AG08396 (cell line): ENCODE data around the gene DPP10.
"Not testable (repeated sequence)": the region's sequence is repeated elsewhere in the genome, so short reads cannot be mapped to it uniquely, and the experiment has no call there.

Source experiments
- DNase-seq: peaks from one replicate; pipeline ENCODE4 v3.0.0; 2012; ENCODE audit warnings: low spot score, mixed read lengths

Gene DPP10

DNA sequence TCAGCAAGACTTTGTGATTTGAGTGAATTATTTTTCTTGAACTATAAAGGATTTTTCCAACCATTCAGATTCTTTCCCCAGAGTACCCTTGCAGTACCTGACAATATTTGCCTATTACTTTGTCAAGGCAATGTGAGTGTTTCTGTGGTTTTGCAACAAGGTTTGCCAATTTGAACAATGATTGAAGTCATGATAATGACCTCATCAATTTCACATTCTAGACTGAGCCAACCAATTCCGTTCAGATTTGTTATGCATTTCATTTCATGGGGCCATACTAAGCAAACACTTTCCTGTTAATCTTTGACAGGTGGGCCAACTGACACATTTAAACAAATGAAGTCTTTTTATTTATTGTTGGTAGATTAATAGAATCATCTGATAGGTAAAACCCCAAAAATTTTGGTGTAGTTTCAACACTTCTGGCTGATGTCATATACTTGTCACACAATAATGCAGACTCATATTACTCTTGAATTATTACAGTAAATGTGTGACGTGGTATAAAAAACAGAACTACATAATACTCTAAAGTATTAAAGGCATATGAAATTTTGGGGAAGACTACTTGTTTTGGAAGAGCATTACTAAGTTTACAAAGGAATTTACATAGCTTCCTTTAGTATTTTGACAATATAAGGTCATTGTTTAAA lies 526.4 kb downstream of the DPP10 start:
- DNase-seq = no peak

DNA sequence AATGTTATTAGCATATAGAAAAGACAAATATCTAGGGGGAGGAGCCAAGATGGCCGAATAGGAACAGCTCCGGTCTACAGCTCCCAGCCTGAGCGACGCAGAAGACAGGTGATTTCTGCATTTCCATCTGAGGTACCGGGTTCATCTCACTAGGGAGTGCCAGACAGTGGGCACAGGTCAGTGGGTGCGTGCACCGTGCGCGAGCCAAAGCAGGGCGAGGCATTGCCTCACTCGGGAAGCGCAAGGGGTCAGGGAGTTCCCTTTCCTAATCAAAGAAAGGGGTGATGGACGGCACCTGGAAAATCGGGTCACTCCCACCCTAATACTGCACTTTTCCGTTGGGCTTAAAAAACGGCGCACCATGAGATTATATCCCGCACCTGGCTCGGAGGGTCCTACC lies 561.9 kb downstream of the DPP10 start:
- not testable (repeated sequence) for DNase-seq

DNA sequence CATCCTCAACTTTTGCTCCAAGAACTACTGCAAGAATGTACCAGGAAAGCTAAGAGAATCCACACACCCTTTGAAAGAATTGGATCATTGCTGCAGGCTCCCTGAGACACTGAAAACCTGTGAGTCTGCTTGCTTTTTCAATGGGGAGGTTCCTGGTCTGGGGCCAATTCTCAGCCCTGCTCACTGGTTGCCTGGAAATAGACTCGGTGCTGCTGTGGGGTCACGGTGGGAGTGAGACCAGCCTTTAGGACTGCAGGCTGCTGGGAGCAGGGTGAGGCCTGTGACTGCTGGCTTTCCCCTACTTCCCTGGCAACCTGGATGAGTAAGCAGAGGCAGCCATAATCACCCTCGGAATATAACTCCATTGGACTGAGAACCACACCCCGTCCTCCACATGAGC lies 569.3 kb downstream of the DPP10 start:
- no peak for DNase-seq

DNA sequence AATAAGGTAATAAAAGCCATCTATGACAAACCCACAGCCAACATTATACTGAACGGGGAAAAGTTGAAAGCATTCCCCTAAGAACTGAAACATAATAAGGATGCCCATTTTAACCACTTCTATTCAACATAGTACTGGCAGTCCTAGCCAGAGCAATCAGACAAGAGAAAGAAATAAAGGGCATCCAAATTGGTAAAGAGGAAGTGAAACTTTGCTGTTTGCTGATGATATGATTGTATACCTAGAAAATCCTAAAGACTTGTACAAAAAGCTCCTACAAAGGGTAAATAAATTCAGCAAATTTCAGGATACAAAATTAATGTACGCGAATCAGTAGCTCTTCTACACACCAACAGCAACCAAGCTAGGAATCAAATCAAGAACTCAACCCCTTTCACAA lies 579.6 kb downstream of the DPP10 start:
- DNase-seq = not testable (repeated sequence)

DNA sequence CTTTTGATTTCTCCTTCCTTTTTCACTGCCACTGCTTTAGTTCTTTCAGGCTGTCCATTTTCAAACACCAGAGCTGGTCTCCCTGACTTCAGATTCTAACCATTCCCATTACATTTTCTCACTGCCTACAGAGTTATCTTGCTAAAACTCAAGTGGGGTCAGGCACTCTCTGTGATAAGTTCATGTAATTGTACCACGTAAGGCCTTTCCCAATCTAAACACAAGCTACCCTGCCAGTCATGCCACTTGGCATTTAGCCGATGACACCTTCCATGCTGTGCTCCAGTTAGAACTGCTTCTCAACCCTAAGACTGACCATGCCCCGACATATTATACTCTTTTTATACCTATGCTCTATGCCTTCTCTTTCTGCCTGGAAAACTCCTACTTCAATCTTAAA lies 592.4 kb downstream of the DPP10 start:
- DNase-seq = no peak

DNA sequence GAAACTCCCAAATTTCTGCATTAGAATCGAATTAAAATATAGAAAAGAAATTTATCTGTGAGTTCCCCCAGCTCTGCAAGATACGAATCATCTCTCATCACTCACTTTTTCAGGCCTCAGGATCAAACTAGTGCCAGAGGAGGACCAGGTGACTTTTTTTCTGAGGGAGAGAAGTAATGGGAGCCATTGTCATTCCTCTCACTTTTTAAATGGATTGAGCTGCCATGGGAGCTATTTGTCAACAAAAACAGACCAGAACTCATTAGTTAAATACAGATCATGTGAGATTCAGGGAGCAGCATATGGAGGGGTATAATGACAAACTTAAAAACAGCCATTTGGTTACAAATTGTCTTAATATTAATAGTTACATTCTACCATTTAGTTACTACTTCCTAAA lies 594.4 kb downstream of the DPP10 start:
- no peak for DNase-seq

DNA sequence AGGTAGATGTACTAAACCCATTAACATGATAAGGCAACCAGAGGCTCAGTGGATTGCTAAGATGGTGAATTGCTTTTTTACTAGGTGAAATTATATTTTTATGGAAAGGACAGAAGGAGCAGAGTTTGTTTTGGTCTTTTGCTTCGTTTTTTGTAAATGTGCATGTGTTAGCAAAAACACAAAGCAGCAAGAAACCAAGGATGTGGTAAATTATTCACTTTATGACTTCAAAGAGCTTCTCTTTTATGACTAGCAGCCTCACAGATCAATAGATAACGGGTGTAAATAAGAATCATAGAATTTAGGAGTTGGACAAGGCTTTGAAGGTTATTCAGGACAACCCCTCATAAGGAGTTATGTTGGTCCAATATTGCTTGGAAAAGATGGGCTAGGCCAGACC lies 615.0 kb downstream of the DPP10 start:
- no peak for DNase-seq

DNA sequence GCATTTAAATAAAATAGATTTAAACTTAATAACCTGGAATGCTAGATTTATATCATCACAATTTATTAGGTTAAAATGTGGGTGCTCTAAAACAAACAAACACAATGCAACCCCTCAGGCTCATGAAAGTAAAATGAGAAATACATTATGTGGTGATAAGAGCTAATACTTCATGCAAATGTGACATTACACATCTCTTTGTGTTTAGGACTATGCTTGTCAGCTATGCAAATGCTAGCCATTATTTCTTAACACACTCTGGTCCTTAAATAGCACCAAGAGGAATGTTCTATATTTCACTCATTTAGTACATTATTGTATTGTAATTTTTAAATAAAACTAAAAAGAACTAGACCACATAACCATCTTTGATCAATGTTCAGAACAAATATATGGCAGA lies 627.6 kb downstream of the DPP10 start:
- DNase-seq = no peak

DNA sequence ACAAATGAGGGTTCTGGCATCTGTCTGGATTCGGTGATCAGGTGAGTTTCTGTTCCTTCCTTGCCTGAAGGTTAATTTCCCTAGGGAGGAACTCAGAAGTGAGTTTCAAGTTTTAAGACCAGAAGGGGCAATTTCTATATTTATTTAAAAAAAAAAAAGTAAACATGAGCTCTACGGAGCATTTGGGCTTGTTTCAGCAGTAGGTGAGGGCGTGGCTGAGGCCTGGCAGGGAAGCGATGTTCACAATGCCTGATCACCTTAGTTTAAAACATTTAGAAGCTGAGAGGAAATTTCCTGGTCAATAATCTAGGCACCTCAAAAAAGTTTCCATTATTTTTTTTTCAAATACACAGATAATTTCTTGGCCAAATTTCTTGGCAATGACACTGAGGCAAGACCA lies 629.1 kb downstream of the DPP10 start:
- no peak for DNase-seq

DNA sequence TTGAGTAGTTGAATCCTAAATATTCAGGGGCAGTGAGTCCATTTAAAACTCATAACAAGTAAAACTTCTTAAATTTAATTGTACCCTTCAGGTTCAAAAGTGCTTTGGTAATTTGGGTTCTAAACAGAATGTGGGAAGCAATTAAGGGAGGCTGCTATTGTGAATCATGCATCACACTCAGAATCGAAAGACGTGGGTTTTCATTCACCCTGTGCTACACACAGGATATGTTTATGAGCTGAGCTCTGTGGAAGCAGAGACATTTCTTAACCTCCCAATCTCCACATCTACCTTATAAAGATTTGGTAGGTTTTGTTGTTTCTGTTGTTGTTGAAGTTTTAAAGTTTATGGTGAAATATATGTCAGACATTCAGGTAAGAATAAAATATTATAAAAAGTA lies 633.4 kb downstream of the DPP10 start:
- DNase-seq = no peak

DNA sequence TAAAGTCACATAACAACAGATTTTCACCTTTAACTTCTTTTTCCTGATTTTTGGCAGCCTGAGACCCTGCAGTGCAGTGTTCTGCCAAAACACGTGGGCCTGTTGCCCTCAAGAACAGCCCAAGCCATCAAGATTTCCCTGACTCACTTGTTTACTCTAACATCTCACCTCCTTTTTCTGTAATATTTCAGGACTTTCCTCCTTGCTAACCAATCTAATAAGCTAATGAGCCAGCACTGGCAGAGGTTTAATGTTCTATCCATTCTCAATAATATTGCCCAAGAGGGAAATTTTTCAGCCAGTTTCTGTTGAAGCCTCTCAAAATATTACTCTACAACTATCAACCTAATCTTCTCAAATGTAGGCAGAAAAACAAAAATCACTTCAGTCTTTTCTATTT lies 635.2 kb downstream of the DPP10 start:
- DNase-seq = no peak

DNA sequence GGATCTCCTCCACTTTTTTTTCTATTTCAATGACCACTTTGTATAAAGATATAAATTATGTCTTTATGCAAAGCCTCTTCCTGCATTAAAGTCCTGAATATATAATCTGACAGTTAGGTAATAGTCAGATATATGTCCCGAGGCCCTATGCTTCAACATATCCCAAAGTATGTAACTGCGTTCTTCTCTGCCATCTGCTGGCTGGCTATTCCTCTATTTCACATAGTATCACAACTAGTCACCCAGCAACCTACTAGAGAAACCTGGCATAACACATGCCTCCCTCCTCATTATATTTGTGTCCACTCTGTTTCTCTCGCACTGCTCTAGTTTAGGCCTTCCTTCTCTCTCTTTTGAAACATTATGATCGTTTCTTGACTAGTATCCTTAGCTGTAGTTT lies 640.8 kb downstream of the DPP10 start:
- DNase-seq = no peak

DNA sequence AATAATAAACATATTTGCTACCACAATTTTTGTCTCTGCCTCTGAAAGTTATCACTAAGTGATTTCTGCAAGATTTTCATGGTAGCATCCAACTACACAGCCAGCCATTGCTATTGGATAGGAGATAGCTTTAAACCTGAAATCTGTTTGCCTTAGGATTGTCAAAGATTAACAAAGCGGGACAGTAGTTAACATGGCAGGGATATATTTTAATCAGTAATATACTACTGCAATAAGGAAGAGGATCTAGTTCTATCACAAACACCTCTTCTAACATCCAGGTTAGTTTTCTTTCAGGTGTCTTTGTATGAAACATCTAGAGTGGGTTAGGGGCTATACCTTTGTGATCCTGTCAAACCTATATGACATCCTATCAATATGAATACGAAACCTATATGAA lies 641.3 kb downstream of the DPP10 start:
- DNase-seq = no peak

DNA sequence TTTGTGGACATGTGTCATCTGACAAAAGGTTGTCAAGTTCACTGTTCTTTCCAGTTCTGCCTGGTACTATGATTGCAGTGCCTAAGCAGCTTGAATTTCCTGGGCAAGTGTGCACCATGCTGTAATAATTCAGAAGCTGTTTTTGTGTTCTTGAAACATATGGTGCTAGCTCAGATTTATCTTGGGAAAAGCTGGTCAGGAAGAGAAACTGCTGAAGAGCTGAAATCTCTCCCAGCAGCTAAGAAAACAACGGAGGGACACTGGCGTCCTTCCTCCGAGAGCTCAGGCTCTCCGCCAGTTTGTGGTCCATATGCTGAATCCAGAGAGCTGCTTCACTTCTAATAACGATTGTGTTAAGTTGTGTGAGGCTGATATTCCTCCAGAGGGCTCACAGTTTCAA lies 642.0 kb downstream of the DPP10 start:
- no peak for DNase-seq

DNA sequence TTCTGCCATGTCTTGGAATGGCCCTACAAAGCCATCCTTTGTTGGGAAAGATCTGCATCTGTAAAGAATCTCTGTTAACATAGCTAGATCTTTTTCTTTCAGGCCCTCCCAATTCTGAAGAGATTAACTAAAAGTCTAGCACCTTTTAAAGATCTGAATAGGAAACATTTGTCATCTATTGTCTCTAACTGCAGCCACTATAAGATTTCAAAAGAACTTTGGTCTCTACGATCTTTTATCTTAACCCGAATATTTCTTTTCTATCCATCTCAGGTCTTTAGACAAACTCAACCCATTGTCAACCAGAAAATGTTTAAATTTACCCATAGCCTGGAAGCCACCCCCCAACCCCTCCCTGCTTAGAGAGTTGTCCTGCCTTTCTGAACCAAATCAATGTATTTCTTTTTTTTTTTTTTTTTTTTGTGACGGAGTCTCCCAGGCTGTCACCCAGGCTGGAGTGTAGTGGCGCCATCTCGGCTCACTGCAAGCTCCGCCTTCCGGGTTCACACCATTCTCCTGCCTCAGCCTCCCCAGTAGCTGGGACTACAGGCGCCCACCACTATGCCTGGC lies 643.7 kb downstream of the DPP10 start:
- DNase-seq = not testable (repeated sequence)

DNA sequence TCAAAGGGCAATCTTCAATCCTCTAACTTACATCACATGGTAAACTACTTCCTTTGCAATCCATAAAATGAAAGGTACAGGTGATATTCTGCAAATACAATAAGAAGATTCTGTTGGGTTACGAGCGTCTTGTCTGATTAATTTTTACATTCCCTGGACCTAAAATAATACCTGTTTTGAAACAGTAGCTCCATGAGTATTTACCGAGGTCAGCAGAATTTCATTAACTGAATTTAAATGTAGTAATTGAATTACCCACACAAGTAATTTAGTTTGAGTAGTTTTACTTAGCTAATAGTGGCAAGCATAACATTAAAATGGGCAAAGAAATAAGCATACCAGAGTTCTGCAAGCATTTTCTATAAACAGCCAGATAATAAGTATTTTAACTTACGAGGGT lies 652.0 kb downstream of the DPP10 start:
- no peak for DNase-seq

DNA sequence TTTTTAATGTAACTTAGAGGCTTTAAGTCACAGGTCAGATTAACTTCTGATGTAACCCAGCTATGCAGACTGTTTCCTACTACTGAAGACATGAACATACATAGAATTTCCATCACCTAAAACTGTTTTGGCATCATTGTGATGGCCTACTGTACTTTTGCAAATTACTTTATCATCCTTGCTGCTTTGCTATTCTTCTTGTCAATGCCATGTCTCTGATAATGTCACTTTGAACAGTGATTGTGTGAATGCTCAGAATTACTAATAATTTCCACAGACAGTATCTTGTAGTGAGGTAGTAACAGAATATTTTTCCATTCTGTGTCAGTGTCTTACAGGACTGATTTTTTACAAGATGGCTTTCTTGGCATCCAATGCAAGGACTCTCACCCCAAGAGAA lies 663.5 kb downstream of the DPP10 start:
- no peak for DNase-seq

DNA sequence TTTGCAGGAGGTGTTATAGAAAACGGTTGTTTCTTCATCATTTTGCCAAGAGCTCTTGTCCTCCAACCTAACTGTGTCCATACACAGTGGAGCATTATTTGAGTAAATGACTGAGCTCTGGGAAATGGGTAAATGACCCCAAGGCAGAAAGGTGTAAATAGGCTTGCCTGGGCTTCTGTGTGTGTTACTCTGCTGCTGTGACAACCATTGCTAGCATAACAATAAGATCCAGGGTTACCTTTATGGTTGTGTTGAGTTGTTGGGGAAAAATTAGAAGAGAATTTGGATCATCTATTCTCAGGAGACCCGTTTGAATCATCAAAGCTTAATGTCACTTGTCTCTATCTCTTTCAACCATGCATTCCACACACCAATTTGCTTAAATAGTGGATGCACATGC lies 672.7 kb downstream of the DPP10 start:
- no peak for DNase-seq

DNA sequence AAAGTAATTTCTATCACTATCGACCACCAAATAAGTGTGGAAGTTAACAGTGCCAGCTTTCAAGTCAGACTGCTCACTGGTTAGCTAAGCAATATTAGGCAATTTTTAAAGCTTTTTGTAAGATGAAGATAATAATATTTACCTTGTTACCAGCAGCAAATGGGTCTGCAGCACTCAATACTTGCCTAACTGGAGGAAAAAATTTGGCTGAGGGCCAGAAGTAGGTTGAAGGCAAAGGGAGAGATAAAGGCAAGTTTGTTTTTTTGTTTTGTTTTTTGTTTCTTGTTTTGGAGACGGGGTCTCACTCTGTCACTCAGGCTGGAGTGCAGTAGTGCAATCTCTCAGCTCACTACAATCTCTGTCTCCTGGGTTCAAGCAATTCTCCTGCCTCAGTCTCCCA lies 675.9 kb downstream of the DPP10 start:
- DNase-seq = no peak

DNA sequence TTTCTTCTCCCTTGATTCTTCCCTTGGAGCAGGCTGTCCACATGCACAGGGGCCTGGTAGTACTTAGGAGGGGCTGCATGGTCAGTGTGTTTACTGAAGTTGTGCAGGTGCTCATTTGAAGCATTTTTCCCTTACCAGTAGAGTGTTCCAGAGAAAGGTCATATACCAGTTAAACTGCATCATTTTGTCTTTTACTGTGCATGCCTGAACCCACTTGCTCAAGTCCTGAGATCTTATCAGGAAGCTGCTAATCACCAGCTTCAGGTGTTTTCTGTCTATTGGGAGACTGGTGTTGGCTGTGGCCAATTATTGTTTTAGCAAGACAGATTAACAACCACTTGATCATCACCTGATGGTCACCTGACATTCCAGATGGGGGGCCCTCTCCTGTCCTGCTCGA lies 676.6 kb downstream of the DPP10 start:
- no peak for DNase-seq

DNA sequence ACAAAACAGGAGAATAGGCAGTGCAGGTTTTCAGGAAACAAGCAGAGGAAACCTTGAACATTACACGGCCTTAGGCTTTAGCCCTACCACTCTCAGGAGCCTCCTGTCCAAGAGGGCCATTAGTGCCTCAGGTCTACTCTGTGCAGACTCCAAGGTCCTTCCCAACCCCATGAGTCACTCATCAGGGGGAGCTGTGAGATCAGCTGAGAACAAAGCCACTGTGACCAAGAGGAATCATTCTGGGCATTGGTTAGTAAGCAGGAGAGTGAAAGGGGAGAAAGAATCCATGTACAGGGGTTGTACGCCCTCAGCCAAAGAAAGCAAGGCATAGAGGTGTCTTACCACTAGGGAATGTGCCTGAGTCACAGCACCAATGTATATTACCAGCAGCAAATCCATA lies 680.3 kb downstream of the DPP10 start:
- DNase-seq = no peak

DNA sequence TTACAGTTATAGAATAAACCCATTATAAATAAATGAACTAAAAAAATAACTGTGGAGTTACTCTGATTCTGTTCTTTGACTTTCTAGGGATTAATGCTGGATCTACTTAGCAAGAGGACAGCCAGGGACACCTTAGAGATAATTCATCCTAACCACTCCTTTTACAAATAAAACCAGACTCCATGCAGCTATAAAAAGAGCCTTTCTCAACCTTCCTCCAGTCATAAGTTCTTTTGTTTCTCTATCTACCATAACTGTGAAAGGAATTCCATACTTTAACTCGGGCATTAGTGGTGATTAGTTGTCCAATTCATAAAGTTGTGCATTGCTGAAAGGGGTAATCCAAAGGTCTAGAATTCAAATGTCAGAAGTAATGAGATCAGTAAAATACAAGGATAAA lies 682.4 kb downstream of the DPP10 start:
- DNase-seq = no peak

DNA sequence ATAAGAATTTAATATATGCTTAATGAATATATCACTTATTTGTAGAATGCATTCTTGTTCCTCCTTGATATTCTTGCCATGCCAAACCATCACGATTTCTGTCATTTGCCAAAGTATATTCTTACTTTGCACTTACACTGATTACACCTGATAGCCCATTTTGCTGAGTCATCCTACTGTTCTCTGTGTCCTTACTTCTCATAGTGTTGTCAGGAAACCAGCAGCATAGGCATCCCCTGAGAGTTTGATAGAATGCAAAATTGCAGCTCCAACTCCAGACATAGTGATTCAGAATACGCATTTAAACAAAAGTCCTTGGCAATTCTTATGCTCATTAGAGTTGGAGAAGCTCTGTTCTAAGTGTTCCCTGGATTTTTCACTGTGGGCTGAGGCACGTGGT lies 687.1 kb downstream of the DPP10 start:
- DNase-seq = no peak

DNA sequence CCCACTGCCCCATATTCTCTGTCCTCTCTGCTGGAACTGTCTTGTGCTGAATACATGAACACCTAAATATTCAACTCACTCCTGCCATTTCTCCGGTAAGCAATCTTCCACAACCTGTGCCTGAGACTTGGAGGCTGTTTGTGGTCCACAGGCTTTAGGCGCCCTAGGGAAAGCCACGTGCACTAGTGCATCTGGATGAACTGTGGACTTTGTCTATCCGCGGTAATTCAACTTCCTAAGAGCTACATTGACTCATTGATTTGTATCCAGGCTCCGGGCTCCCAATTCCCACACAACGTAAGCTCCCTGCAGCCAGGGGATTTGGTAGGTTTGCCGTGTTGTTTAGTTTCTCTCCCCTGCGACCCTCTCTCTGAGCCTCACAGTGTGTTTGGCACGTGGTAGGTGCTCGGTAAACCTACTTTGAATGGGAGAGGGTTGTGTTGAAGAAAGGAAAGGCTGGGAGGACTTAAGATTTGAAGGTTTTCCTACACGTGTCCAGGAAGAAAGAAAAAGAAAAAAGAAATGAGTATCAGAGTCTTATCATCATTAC lies 718.2 kb downstream of the DPP10 start:
- no peak for DNase-seq
